KOPT-K1 (cell line): ENCODE data around the gene MUC4.
"Not testable (repeated sequence)": the region's sequence is repeated elsewhere in the genome, so short reads cannot be mapped to it uniquely, and the experiment has no call there.

ENCODE experiments used
- H3K27ac ChIP-seq: fragments of 200-600 bp; sonication (generic); 2 replicates; pipeline ENCODE4 v1.5.1; 2016; ENCODE audit warnings: antibody characterized with exemption, mild to moderate bottlenecking, low read depth, low read length; ENCODE audit not compliant: poor library complexity, severe bottlenecking
- H3K36me3 ChIP-seq: fragments of 200-600 bp; sonication (generic); 2 replicates; pipeline ENCODE4 v1.5.1; 2017; ENCODE audit warnings: antibody characterized with exemption, mild to moderate bottlenecking, low read length, moderate library complexity; ENCODE audit not compliant: insufficient read depth
- H3K9me3 ChIP-seq: fragments of 200-600 bp; sonication (generic); 2 replicates; pipeline ENCODE4 v1.5.1; 2017; ENCODE audit warnings: antibody characterized with exemption, low read length, mild to moderate bottlenecking; ENCODE audit not compliant: insufficient read depth, poor library complexity, severe bottlenecking

Gene MUC4

DNA sequence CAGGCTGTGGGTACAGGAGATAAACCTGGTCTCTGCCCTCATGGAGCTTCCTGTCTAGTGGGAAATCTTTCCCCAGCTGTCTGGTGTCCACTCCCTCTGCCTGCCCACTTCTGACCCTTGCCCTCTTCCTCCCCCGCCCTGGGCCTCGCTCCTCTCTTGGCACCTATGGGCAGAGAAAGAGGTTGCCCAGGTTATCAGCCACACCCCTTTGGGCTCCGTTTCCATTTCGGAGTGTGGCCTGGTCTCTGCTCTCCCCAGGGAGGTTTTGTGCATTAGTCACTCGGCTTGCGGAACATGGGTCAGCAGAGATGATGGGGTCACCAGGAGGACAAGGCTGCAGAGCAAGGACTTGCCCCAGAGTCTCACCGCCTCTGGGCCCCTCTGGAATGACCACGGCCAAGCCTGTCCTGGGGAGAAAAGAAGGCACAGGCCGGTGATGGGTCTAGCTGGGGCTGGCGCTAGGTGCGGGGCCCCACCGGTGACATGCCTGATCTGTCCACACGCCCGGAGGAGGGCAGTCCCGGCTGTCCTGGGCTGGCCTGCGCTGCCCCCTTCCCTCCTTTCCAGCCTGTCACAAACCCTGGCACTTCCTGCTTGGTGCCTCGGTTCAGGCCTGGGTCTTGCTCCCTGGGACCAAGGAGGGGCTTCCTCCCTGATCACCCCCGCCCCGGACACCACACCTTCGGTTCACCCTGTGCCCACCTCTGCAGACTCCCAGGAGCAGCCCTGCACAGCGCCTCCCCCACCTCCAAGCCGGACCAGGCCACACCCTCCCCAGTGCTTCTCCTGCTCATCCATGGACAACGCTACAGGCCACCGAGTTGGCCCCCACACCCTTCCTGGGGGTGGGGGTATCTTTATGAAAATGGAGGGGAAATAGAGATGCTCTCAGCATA is 35.6 kb upstream of the MUC4 start:
- Histone ChIP-seq H3K27ac (no peak overlapping the region), H3K9me3 (no peaks in the 10 kb centered on the region), H3K36me3 (no peaks in the 10 kb centered on the region)

DNA sequence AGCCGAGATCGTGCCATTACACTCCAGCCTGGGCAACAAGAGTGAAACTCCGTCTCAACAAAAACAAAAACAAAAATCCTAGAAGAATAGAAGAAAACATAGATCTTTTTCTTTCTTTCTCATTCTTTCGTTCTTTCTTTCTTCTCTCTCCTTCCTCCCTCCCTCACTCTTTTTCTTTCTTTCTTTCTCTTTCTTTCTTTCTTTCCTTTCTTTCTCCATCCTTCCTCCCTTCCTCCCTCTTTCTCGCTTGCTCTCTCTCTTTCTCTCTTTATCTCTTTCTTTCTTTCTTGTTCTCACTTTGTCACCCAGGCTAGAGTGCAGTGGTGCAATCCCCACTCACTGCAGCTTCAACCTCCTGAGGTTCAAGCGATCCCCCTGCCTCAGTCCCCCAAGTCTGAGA is 33.8 kb upstream of the MUC4 start:
- Histone ChIP-seq H3K27ac (no peak overlapping the region), H3K36me3 (no peaks in the 10 kb centered on the region)

DNA sequence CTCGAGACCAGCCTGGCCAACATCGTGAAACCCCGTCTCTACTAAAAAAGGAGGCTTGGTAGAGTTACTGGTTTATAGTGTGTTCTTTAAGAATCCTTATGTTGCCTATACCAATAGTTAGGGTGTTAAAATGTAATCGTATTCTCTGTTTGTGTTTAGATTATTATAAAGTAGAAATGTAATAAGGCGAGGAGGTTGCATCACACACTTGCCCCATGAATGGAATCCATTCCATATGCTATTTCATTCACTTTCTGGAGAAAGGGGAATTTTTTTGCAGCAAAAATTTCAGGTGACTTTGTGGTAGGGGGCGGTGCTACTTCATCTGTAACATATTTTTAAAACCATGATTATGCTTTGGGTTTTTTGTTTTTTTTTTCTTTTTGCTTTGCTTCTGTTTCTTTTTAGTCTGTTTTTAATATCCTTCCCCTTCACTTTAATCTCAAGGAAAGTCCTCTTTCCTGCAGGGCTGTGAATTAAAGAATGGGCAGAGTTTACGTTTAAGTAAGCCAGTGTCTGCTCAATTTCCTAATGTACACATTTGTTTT is 33.0 kb upstream of the MUC4 start:
- no peak overlapping the region for H3K27ac ChIP-seq
- no peaks in the 10 kb centered on the region for H3K36me3 ChIP-seq
- no peaks in the 10 kb centered on the region for H3K9me3 ChIP-seq

More for the DNA sequence above, 33.8 kb upstream of the MUC4 start:
- H3K9me3 ChIP-seq: no peaks in the 10 kb centered on the region

DNA sequence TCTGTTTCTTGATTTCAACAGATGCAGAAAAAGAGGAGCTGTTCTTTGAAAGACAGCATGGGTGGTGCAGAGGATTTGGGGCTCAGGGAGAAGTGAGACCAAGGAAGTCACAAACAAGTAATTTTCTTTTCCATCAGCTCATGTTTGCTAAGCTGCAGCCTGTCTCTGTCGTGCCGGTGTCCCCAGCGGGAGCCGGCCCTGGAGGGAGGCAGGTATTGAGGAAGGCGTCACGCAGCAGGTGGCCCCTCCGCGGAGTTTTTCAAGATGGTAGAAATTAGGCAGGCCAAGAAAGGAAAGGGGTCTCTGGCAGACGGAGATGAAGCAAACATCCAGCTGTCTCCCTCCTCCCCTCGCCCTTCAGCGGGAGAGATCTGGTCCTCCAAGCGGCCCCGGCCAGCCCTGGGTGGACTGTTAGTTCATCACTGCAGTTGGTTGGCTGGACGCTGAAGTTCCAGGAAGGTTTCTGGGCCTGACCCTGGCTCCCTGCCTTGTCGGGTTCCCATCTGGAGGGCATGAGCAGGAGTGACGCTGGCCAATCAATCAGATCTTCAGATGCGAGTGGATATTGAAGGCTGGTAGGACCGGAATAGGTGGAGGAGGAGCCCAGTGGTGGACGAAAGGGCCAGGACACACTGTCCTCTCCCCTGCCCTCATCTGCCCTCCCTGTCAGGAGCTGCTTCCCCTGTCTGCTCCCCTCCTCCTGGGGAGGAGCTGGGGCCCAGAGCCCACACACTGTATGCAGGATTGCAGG is 27.7 kb upstream of the MUC4 start:
- Histone ChIP-seq H3K9me3 (no peaks in the 10 kb centered on the region), H3K27ac (no peak overlapping the region), H3K36me3 (no peaks in the 10 kb centered on the region)

DNA sequence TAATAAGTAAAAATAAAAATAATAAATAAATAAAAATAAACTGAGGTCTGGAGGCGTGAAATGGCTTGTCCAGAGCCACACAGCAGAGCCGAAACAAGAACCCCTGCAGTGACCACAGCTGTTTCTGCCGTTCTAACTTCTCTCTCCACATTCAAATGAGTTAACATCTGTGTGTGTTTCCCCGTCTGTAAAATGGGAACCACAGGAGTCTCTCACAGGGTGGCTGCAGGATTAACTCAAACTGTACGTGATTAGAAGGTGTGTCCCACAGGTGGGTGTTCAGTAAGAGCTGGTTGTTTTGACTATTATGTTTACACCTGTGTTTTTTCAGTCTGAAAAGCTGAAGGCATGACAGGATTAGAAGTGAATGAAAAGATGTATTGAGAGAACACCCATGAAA is 27.0 kb upstream of the MUC4 start:
- Histone ChIP-seq H3K9me3 (no peaks in the 10 kb centered on the region), H3K36me3 (no peaks in the 10 kb centered on the region), H3K27ac (no peak overlapping the region)

DNA sequence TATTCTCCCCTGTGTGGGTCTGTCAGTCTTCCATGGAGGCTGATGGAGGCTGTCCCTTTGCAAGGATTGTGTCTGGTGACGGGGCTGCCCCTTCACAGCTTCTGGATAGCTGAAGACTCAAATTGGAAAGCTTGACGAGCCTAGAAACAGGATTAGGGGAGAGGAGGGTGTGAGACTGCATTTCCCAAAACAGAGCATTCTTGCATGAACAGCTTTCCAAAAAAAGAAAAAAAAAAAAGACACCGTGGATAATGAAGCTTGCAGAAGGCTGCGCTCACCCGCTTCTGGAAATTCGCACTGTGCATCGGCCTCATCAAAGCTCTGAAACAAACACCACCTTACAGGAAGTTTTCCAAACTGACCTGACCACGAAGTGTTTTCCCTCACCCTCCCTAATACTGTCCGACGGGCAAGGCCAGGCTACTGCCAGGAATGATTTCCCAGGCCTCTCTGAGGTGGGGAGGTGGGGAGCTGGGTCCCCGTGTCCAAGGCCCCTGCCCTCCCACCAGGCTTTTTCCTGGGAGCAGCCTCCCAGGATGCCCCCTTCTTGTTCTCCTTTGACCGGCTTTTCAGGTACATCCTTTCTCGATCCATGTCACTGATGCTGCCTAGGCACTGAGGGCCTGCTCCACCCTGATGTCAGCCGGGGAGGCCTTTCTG is 24.9 kb upstream of the MUC4 start:
- Histone ChIP-seq H3K9me3 (no peaks in the 10 kb centered on the region), H3K27ac (no peak overlapping the region), H3K36me3 (no peaks in the 10 kb centered on the region)

DNA sequence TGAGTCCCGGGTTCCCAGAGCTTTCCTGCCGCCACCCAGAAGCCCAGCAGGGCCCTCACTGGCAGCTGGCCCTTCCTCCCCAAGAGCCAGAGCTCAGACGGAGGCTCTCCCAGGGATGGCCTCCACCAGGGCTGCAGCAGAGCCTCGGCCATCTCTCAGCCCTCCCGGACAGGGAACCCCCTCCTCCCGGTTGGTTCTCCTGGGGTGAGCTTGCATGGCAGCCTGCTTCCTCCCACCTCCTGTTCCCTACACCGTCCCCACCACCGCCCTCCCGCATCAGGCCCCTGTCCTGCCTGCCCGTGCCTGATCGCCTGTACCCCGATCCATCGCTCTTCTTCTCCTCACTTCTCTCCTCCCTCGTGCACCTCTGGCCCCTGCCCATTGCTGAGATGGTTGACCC is 24.1 kb upstream of the MUC4 start:
- H3K36me3 ChIP-seq: no peaks in the 10 kb centered on the region
- H3K27ac ChIP-seq: no peak overlapping the region
- no peaks in the 10 kb centered on the region for H3K9me3 ChIP-seq

DNA sequence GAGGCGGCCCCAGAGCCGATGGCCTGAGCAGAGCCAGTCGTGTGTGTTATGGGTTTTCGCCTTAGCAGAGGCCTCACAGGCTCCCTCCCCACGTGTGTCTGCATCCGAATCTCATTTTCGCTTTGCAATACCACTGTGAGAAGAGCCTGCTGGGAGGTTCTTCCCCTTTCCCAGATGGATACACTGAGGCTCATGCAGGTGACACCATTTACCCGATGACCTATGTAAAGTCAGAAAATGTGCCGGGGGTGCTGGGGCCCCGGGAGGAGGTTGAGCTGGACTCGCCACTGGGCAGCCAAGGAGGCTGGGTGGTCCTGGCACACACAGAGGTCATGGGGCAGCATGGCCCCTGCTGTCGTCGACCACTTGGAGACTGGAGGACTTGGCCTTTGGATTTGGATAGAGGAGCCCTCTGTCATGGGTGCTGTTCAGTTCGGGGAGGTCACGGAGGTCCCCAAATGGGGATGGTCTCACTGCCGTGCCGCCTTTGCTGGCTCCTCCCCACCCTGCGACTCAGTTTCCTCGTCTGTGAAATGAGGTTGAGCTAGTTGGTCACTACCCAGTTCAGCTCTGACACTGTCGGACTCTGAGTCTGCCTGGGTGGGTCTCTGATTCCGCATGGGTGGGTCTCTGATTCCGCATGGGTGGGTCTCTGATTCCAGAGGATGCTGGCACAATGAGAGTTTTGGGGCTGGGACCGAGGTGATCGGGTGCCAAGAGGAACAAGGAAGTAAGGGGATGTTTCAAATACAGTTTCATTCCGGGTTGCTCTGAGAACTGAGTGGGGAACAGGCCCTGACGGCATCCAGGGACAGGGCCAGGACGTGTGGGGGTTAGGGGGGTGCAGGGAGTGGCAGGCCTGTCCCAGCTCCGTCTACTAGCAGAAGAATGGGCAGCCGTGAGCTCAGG is 23.2 kb upstream of the MUC4 start:
- no peaks in the 10 kb centered on the region for H3K9me3 ChIP-seq
- H3K27ac ChIP-seq: no peak overlapping the region
- H3K36me3 ChIP-seq: no peaks in the 10 kb centered on the region

DNA sequence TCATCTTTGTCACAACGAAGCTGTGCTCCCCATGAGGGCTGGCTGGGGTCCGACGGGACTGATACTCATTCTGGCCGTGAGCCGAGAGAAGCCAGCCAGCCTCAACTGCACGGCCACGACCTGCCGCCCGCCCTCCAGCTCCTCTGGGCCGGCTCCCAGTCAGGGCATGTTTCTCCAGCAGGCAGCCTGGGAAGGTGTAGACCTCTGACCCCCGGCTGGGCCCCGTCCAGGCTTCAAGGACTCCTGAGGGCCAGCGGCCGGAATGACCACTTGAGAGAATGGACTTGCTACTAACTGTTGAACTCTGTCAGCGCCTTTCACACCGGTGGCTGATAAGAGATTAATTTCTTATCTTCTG is 18.1 kb upstream of the MUC4 start:
- Histone ChIP-seq H3K9me3 (no peaks in the 10 kb centered on the region), H3K36me3 (no peaks in the 10 kb centered on the region), H3K27ac (no peak overlapping the region)

DNA sequence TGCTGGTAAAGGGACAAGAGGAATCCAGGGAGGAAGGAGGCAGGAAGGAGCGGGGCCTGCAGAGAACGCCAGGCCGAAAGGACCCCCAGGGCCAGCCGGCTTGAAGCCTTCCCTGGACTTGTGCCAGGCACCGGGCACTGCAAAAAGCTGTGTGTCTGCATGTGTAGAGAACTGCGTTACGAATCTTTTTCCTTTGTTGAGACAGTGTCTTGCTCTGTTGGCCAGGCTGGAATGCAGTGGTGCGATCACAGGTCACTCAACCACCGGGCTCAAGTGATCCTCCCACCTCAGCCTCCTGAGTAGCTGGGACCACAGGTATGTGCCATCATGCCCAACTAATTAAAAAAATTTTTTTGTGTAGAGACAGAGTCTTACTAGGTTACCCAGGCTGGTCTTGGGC is 17.0 kb upstream of the MUC4 start:
- H3K27ac ChIP-seq: no peak overlapping the region
- H3K9me3 ChIP-seq: no peaks in the 10 kb centered on the region
- no peaks in the 10 kb centered on the region for H3K36me3 ChIP-seq

DNA sequence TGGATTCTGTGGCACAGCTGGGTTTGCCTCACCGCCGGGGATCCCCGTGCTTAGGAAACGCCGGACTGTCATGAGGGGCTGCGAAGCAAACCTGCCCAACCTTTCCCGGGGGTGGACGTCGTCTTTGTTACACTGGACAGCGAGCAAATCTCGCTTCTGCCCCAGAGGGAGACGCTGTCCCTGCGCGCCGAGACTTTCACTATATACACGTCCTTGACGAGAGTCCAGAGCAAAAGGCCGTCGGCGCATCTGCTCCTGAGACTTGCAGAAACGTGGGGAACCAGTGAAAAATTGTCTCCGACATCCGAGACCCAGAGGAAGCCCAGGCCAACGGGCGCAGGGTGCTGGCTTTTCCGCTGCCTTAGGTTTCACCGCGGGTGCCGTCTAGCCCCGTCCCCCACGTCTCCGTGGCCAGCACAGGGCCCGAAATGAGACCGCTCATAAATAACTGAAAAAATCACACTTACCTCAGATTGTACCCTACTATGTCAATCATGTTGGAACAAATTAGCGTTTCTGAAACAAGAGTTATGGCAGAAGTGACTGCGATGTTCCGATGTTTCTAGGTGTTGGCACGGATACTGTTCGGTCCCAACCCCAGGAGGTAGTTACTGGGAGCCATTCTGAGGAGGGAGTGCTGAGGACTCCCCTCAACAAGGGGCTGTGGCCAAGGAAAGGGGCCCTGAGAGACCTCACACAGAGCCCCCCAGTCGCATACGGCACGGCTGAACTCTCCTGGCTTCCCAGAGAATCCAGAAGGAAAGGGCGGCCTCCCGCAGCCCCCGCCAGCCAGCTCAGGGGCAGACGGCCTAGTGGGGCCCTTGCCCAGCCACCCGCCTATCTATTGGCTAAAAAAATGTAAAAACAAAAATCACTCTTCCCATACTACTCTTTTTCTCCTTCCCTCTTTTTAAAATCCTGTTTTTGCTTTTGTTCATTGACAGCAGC is 14.4 kb upstream of the MUC4 start:
- Histone ChIP-seq H3K27ac (no peak overlapping the region), H3K36me3 (no peaks in the 10 kb centered on the region), H3K9me3 (no peaks in the 10 kb centered on the region)

DNA sequence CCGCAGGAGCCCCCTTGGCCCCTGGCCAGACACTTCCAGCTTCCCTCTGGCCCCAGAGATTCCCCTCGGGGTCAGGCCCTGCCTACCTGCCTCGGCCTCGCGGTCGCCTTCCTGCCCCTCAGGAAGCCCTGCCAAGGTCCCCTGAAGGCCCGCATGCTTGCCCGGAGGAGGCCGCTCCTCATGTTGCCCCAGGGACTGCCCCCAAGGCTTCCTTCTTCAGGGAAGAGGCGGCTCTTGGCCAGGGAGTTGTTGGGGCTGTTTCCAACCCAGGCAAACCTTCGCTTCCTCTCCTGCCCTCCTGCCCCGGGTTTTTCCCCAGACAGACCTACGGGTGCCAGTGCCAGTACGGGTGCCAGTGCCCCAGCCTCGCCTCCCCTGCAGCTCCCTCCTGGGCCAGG is 13.5 kb upstream of the MUC4 start:
- no peaks in the 10 kb centered on the region for H3K9me3 ChIP-seq
- no peaks in the 10 kb centered on the region for H3K36me3 ChIP-seq
- no peak overlapping the region for H3K27ac ChIP-seq

DNA sequence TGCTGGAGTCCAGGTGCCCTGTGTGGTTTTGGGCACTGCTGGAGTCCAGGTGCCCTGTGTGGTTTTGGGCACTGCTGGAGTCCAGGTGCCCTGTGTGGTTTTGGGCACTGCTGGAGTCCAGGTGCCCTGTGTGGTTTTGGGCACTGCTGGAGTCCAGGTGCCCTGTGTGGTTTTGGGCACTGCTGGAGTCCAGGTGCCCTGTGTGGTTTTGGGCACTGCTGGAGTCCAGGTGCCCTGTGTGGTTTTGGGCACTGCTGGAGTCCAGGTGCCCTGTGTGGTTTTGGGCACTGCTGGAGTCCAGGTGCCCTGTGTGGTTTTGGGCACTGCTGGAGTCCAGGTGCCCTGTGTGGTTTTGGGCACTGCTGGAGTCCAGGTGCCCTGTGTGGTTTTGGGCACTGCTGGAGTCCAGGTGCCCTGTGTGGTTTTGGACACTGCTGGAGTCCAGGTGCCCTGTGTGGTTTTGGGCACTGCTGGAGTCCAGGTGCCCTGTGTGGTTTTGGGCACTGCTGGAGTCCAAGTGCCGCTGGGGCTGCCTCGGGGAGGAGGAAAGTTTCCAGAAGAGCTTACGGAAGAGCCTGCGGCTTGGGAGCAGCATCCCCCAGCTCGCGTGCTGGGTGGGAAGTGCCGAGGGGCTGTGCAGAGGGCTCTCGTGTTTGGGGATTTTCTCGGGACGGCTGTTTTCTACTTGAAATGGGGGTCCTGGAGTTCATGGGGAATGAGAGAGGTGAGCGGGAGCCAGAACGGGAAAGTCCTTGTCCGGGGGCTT is 12.9 kb upstream of the MUC4 start:
- H3K27ac ChIP-seq, H3K36me3 ChIP-seq, H3K9me3 ChIP-seq: not testable (repeated sequence)
